Measurements from ENCODE around the gene TTC17.
"Not testable (repeated sequence)": the region's sequence is repeated elsewhere in the genome, so short reads cannot be mapped to it uniquely, and the experiment has no call there.

Gene TTC17

GRCh38 chr11:43462359-43462758, 103.6 kb downstream of the TTC17 start:
- Histone ChIP-seq H3K9ac (ENCODE audit: low read length) (no peak overlapping the region), H3K27ac (ENCODE audit: low read depth, low read length) (no peak overlapping the region), H3K4me2 (ENCODE audit: low read depth, low read length, poor library complexity, severe bottlenecking) (no peak overlapping the region), H3K27me3 (ENCODE audit: low read length) (no peaks in the 10 kb centered on the region), H4K20me1 (ENCODE audit: low read depth, low read length) (no peaks in the 10 kb centered on the region), H3K9me3 (ENCODE audit: insufficient read depth, low read length) (no peaks in the 10 kb centered on the region; the same call in 1 of the 2 replicates), H3K36me3 (ENCODE audit: low read length) (peaks cover 36% of the 10 kb centered on the region; the same call in 1 of the 2 replicates), H3K9me2 (replicated peaks; ENCODE audit: insufficient read depth, low read length) (no peaks in the 10 kb centered on the region), H3F3A (ENCODE audit: insufficient read depth) (no peaks in the 10 kb centered on the region), H3K4me3 (ENCODE audit: insufficient read depth, low read length, poor library complexity, severe bottlenecking) (no peak overlapping the region), H3K79me2 (ENCODE audit: insufficient read depth, low read length) (no peaks in the 10 kb centered on the region), H2AFZ (ENCODE audit: low read depth, low read length, severe bottlenecking) (no peak overlapping the region)
- TF ChIP-seq EZH2phosphoT487 (conservative IDR thresholded peaks at IDR 0.05; ENCODE audit: low read length) (no peak), CTCF (IDR thresholded peaks at IDR 0.05; ENCODE audit: insufficient read depth, low read length, poor library complexity, severe bottlenecking) (no peak)

GRCh38 chr11:43467958-43468357, 109.2 kb downstream of the TTC17 start:
- Histone ChIP-seq H3K27ac (ENCODE audit: low read depth, low read length) (no peak overlapping the region), H3K36me3 (ENCODE audit: low read length) (peaks cover 31% of the 10 kb centered on the region), H3K9me3 (ENCODE audit: insufficient read depth, low read length) (no peaks in the 10 kb centered on the region; the same call in 1 of the 2 replicates), H3K4me3 (ENCODE audit: insufficient read depth, low read length, poor library complexity, severe bottlenecking) (no peak overlapping the region), H3K79me2 (ENCODE audit: insufficient read depth, low read length) (no peaks in the 10 kb centered on the region), H2AFZ (ENCODE audit: low read depth, low read length, severe bottlenecking) (no peak overlapping the region), H4K20me1 (ENCODE audit: low read depth, low read length) (no peaks in the 10 kb centered on the region), H3K4me2 (ENCODE audit: low read depth, low read length, poor library complexity, severe bottlenecking) (no peak overlapping the region), H3K9ac (ENCODE audit: low read length) (no peak overlapping the region), H3K27me3 (ENCODE audit: low read length) (no peaks in the 10 kb centered on the region), H3K9me2 (replicated peaks; ENCODE audit: insufficient read depth, low read length) (no peaks in the 10 kb centered on the region), H3F3A (ENCODE audit: insufficient read depth) (no peaks in the 10 kb centered on the region)
- TF ChIP-seq EZH2phosphoT487 (conservative IDR thresholded peaks at IDR 0.05; ENCODE audit: low read length) (no peak), CTCF (IDR thresholded peaks at IDR 0.05; ENCODE audit: insufficient read depth, low read length, poor library complexity, severe bottlenecking) (no peak)

DNA sequence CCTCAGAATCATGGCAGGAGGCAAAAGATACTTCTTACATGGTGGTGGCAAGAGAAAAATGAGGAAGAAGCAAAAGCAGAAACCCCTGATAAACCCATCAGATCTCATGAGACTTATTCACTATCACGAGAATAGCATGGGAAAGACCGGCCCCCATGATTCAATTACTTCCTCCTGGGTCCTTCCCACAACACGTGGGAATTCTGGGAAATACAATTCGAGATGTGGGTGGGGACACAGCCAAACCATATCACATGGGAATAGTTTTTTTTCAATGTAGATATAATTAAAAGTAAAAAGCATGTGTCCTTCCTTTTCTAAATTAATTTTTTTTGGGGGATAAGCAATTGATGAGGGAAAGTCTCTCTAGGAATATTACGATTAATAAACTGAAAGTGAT, 118.8 kb downstream of the TTC17 start:
- H3K9me3 ChIP-seq (ENCODE audit: insufficient read depth, low read length); H3K79me2 ChIP-seq (ENCODE audit: insufficient read depth, low read length); H2AFZ ChIP-seq (ENCODE audit: low read depth, low read length, severe bottlenecking); H3K27me3 ChIP-seq (ENCODE audit: low read length); H3K4me2 ChIP-seq (ENCODE audit: low read depth, low read length, poor library complexity, severe bottlenecking); H3K4me3 ChIP-seq (ENCODE audit: insufficient read depth, low read length, poor library complexity, severe bottlenecking); H3F3A ChIP-seq (ENCODE audit: insufficient read depth); H3K9ac ChIP-seq (ENCODE audit: low read length); H3K27ac ChIP-seq (ENCODE audit: low read depth, low read length); H3K9me2 ChIP-seq (replicated peaks; ENCODE audit: insufficient read depth, low read length); H4K20me1 ChIP-seq (ENCODE audit: low read depth, low read length): not testable (repeated sequence)
- peaks cover 13% of the 10 kb centered on the region; the same call in 1 of the 2 replicates for H3K36me3 ChIP-seq (ENCODE audit: low read length)

DNA sequence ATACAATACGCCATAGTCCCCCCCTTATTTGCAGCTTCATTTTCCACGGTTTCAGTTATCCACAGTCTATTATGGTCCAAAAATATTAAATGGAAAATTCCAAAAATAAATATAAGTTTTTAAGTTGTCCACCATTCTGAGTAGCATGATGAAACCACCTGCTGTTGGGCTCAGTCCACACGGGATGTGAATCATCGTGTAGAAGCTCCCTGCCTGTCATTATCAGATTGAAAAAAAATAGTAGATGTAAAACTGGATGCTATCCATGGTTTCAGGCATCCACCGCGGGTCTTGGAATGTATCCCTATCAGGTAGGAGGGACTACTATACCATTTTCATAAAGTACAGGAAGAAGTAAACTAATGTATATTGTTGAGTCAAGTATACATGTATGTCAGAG, 127.4 kb downstream of the TTC17 start:
- Histone ChIP-seq H3K79me2 (ENCODE audit: insufficient read depth, low read length) (no peaks in the 10 kb centered on the region), H3K4me3 (ENCODE audit: insufficient read depth, low read length, poor library complexity, severe bottlenecking) (no peak overlapping the region), H3K36me3 (ENCODE audit: low read length) (peaks cover 5% of the 10 kb centered on the region; the same call in 1 of the 2 replicates)

More for the DNA sequence above, 127.4 kb downstream of the TTC17 start:
- H2AFZ ChIP-seq (ENCODE audit: low read depth, low read length, severe bottlenecking): no peak overlapping the region
- no peak overlapping the region for H3K9ac ChIP-seq (ENCODE audit: low read length)
- no peak overlapping the region for H3K27ac ChIP-seq (ENCODE audit: low read depth, low read length)
- no peaks in the 10 kb centered on the region for H3K27me3 ChIP-seq (ENCODE audit: low read length)
- no peaks in the 10 kb centered on the region for H3F3A ChIP-seq (ENCODE audit: insufficient read depth)
- TF ChIP-seq CTCF (IDR thresholded peaks at IDR 0.05; ENCODE audit: insufficient read depth, low read length, poor library complexity, severe bottlenecking): no peak
- TF ChIP-seq EZH2phosphoT487 (conservative IDR thresholded peaks at IDR 0.05; ENCODE audit: low read length): no peak
- no peaks in the 10 kb centered on the region for H3K9me3 ChIP-seq (ENCODE audit: insufficient read depth, low read length)
- no peaks in the 10 kb centered on the region for H4K20me1 ChIP-seq (ENCODE audit: low read depth, low read length)
- H3K4me2 ChIP-seq (ENCODE audit: low read depth, low read length, poor library complexity, severe bottlenecking): no peak overlapping the region
- H3K9me2 ChIP-seq (replicated peaks; ENCODE audit: insufficient read depth, low read length): no peaks in the 10 kb centered on the region

All from SU-DHL-6 (cell line).